HepG2 (cell line): Measurements from ENCODE around the gene ALG9. TPM values are rescaled to one million over a fixed set of nuclear protein-coding genes. Genes with fewer than 3 reads are reported as not detected.

Experiments
- ATAC-seq: fragments of 200-7000 bp; cut with Tn5 transposase; 3 replicates; pipeline ENCODE4 v1.9.1; 2020; ENCODE audit warnings: mild to moderate bottlenecking, moderate library complexity
- BruUV-seq: library from RNA; stranded (reverse); fragments of 400-500 nt; replicated peaks from 2 replicates; lab custom pipeline; 2021; lab: Mats Ljungman, UMichigan
- CTCF ChIA-PET: fragments of 300-600 bp; formaldehyde crosslinking; extraction: SDS; loops from one replicate; lab custom pipeline; 2021; ENCODE audit warnings: low total read pairs, inconsistent platforms, low intra/inter-chr PET ratio; lab: Yijun Ruan, JAX
- POLR2A ChIA-PET: fragments of 350-600 bp; sonication (Branson Sonifier 250); formaldehyde crosslinking; loops from one replicate; lab custom pipeline; 2020; ENCODE audit warnings: antibody characterized with exemption, inconsistent platforms; lab: Yijun Ruan, JAX
- DNase-seq: peaks from one replicate; pipeline ENCODE4 v3.0.0-alpha.2; 2015; ENCODE audit warnings: low spot score
- FAIRE-seq: peaks from 3 replicates; lab custom pipeline; 2011; peaks lifted over from hg19 to GRCh38; lab: Jason Lieb, UNC
- H2AFZ ChIP-seq: one replicate; pipeline ENCODE4 v1.6.1; 2011; ENCODE audit warnings: low read length, inconsistent platforms
- H3K27ac ChIP-seq: fragments of 300-600 bp; 3 replicates; pipeline ENCODE4 v1.8.0; 2011; ENCODE audit warnings: mixed run types, mild to moderate bottlenecking, mixed read lengths, low read length, inconsistent platforms; ENCODE audit not compliant: insufficient read depth; ENCODE audit errors: extremely low read length
- H3K27me3 ChIP-seq, 2 experiments: fragments of 200-600 bp in 1 of 2; 2 replicates in 1 of 2; 3 replicates in 1 of 2; pipeline versions ENCODE4 v1.6.0 to v1.8.0; 2011; ENCODE audit warnings: low read length in 2 of 2, mild to moderate bottlenecking in 2 of 2, moderate library complexity in 2 of 2, inconsistent platforms in 1 of 2; ENCODE audit not compliant: insufficient read depth in 2 of 2, control insufficient read depth in 1 of 2
- H3K36me3 ChIP-seq, 2 experiments: fragments of 200-600 bp in 1 of 2; replicated peaks in 1 of 2; 2 replicates in 1 of 2; 3 replicates in 1 of 2; pipeline versions ENCODE4 v1.5.1 to v1.8.0; 2011; ENCODE audit warnings: low read length in 2 of 2, inconsistent platforms in 1 of 2; ENCODE audit not compliant: insufficient read depth in 2 of 2, control insufficient read depth in 1 of 2
- H3K4me1 ChIP-seq: 2 replicates; pipeline ENCODE4 v1.5.1; 2012; ENCODE audit warnings: low read length, inconsistent platforms; ENCODE audit not compliant: insufficient read depth
- H3K4me2 ChIP-seq: 2 replicates; pipeline ENCODE4 v1.6.0; 2011; ENCODE audit warnings: low read depth, low read length, inconsistent platforms
- H3K4me3 ChIP-seq, 3 experiments: fragments of 200-600 bp in 1 of 3; sonication (generic), shearing (Covaris generic) in 1 of 3; replicated peaks in 1 of 3; 2 replicates each; pipeline ENCODE4 v1.5.1; 2011 to 2016; ENCODE audit warnings: low read length in 3 of 3, inconsistent platforms in 2 of 3, low read depth in 2 of 3, mild to moderate bottlenecking in 2 of 3, control low read depth in 1 of 3, mixed read lengths in 1 of 3; ENCODE audit not compliant: insufficient read depth in 1 of 3
- H3K79me2 ChIP-seq: one replicate; pipeline ENCODE4 v1.6.1; 2011; ENCODE audit warnings: low read length, inconsistent platforms; ENCODE audit not compliant: insufficient read depth
- H3K9ac ChIP-seq: 2 replicates; pipeline ENCODE4 v1.6.0; 2011; ENCODE audit warnings: mild to moderate bottlenecking, low read depth, low read length, inconsistent platforms; ENCODE audit not compliant: insufficient read depth
- H3K9me3 ChIP-seq: 2 replicates; pipeline ENCODE4 v1.5.1; 2012; ENCODE audit warnings: mild to moderate bottlenecking, low read length
- H4K20me1 ChIP-seq: 2 replicates; pipeline ENCODE4 v1.6.0; 2011; ENCODE audit warnings: inconsistent platforms, mild to moderate bottlenecking, low read length, moderate library complexity; ENCODE audit not compliant: insufficient read depth
- GTF3A ChIP-seq: sonication (generic); formaldehyde crosslinking; conservative IDR thresholded peaks from 2 replicates; pipeline ENCODE4 v1.4.0; 2020; ENCODE audit warnings: mild to moderate bottlenecking, missing genetic modification reagents
- HMG20B ChIP-seq: conservative IDR thresholded peaks from 2 replicates; pipeline ENCODE4 v1.6.1; 2016; ENCODE audit warnings: missing genetic modification reagents, missing compliant biosample characterization
- HMGA1 ChIP-seq: sonication (generic); formaldehyde crosslinking; conservative IDR thresholded peaks from 2 replicates; pipeline ENCODE4 v1.4.0; 2020; ENCODE audit warnings: missing genetic modification reagents
- IKZF4 ChIP-seq: sonication (generic); formaldehyde crosslinking; IDR thresholded peaks from 2 replicates; pipeline ENCODE4 v1.5.1; 2020; ENCODE audit warnings: borderline replicate concordance, mild to moderate bottlenecking, low read depth, missing genetic modification reagents; ENCODE audit errors: not compliant biosample characterization
- LCORL ChIP-seq, 2 experiments: fragments of 450-650 bp in 1 of 2; sonication (generic) in 1 of 2; formaldehyde crosslinking in 1 of 2; IDR thresholded peaks; 2 replicates each; pipeline versions ENCODE4 v1.5.0 to v1.6.1; 2017 to 2020; ENCODE audit warnings: antibody characterized with exemption in 1 of 2, missing genetic modification reagents in 1 of 2
- MTERF4 ChIP-seq: sonication (generic); formaldehyde crosslinking; IDR thresholded peaks from 2 replicates; pipeline ENCODE4 v1.8.0; 2023; ENCODE audit warnings: mild to moderate bottlenecking, missing genetic modification reagents
- MYC ChIP-seq: sonication (generic); formaldehyde crosslinking; IDR thresholded peaks from 2 replicates; pipeline ENCODE4 v1.9.0; 2021; ENCODE audit warnings: missing genetic modification reagents, borderline replicate concordance
- NFE2L1 ChIP-seq: sonication (generic); formaldehyde crosslinking; IDR thresholded peaks from 2 replicates; pipeline ENCODE4 v1.4.0; 2020; ENCODE audit warnings: missing genetic modification reagents, mild to moderate bottlenecking, borderline replicate concordance
- NFKBIZ ChIP-seq: IDR thresholded peaks from 2 replicates; pipeline ENCODE4 v1.6.1; 2018; ENCODE audit warnings: missing genetic modification reagents, missing compliant biosample characterization
- NPAS2 ChIP-seq: sonication (generic); formaldehyde crosslinking; IDR thresholded peaks from 2 replicates; pipeline ENCODE4 v1.8.0; 2022; ENCODE audit warnings: mild to moderate bottlenecking, missing genetic modification reagents, borderline replicate concordance
- SNAPC4 ChIP-seq: sonication (generic); formaldehyde crosslinking; IDR thresholded peaks from 2 replicates; pipeline ENCODE4 v1.4.0; 2020; ENCODE audit warnings: mild to moderate bottlenecking, missing genetic modification reagents
- SNRNP70 ChIP-seq: fragments of 200-400 bp; formaldehyde crosslinking; IDR thresholded peaks from 2 replicates; pipeline ENCODE4 v1.6.1; 2017; ENCODE audit warnings: mild to moderate bottlenecking, low read depth, low read length, moderate library complexity
- TBP ChIP-seq: sonication (generic); formaldehyde crosslinking; IDR thresholded peaks from 2 replicates; pipeline ENCODE4 v1.5.0; 2020; ENCODE audit warnings: missing genetic modification reagents
- ZNF333 ChIP-seq: sonication (generic); formaldehyde crosslinking; IDR thresholded peaks from 2 replicates; pipeline ENCODE4 v1.4.0; 2020; ENCODE audit warnings: mild to moderate bottlenecking, missing genetic modification reagents, borderline replicate concordance
- ZNF451 ChIP-seq: sonication (generic); formaldehyde crosslinking; IDR thresholded peaks from 2 replicates; pipeline ENCODE4 v1.5.0; 2020; ENCODE audit warnings: mild to moderate bottlenecking, missing genetic modification reagents
- WGBS: methylation state at CpG from one replicate; pipeline ENCODE4 v1.1.6; 2017; ENCODE audit warnings: low lambda C conversion rate; 5-methylcytosine and 5-hydroxymethylcytosine counted together
- in situ Hi-C: cut with HindIII; loops from 2 replicates; pipeline ENCODE4 v1.10.0; 2017; ENCODE audit warnings: low pct_unique_long_range_greater_than_20kb; ENCODE audit not compliant: extremely low pct_ligation_motif_present
- intact Hi-C: fragments of 100-400 bp; cut with micrococcal nuclease; formaldehyde crosslinking; loops from one replicate; pipeline ENCODE4 v1.10.0; 2022; ENCODE audit not compliant: unreplicated experiment
- polyA plus RNA-seq, 8 experiments: library from polyadenylated mRNA; depleted of rRNA in 3 of 8; stranded (reverse) in 7 of 8; unstranded in 1 of 8; fragments of >200 nt; fragmentation: Illumina TruSeq in 4 of 8; extraction: Trizol in 4 of 8; gene quantifications; 2 replicates each; pipeline versions ENCODE4 v1.2.1 to v1.2.3, GENCODE V29; 2011 to 2016; ENCODE audit warnings: low read depth in 4 of 8, missing spikeins in 1 of 8, mixed read lengths in 1 of 8; ENCODE audit not compliant: insufficient read depth in 1 of 8
- total RNA-seq, 5 experiments: library from RNA; depleted of rRNA; stranded (reverse); fragments of >200 nt; fragmentation: Illumina TruSeq; extraction: Trizol; gene quantifications; 2 replicates each; pipeline ENCODE4 v1.2.3, GENCODE V29; 2016; ENCODE audit warnings: low read depth in 1 of 5

Gene ALG9
- total and polyA plus RNA-seq, 2 of the 13 experiments (the other 11 are each of a cell fraction or from before 2014, with no cell fraction given): 39.4 to 40.6 TPM

- Histone ChIP-seq H4K20me1 (no peaks in the 10 kb centered on the region), H3K4me1 (peaks cover 52% of the 10 kb centered on the region), H3K9me3 (no peaks in the 10 kb centered on the region), H3K4me3 (no peak overlapping the region), H3K27me3 (no peaks in the 10 kb centered on the region), H3K36me3 (peaks cover 20 to 44% of the 10 kb centered on the region in 2 experiments; a peak in 4 of 5 replicates), H2AFZ (no peak overlapping the region), H3K27ac (no peak overlapping the region), H3K9ac (no peak overlapping the region), H3K4me2 (no peak overlapping the region), H3K79me2 (peaks cover 35% of the 10 kb centered on the region)
- no TSS peak for BruUV-seq
- FAIRE-seq (no peak), DNase-seq (no peak)
- intact Hi-C loops: no loop called here
- WGBS: 100% methylated on average over 3 of the region's 4 CpGs
- POLR2A ChIA-PET: interaction anchor here (1.1 kb wide), 1 partner anchor 40 kb away, joined by 3 read pairs; no protein-coding TSS in a partner anchor
- in situ Hi-C loops: no loop called here
- no peak for TF ChIP-seq MYC (CRISPR knock-in tag)
- TF ChIP-seq LCORL (IDR thresholded peaks at IDR 0.05): no peak
- no peak for TF ChIP-seq LCORL (CRISPR knock-in tag; IDR thresholded peaks at IDR 0.05)
- TF ChIP-seq NFE2L1 (CRISPR knock-in tag): no peak
- no peak for TF ChIP-seq GTF3A (CRISPR knock-in tag)
- no peak for TF ChIP-seq TBP (CRISPR knock-in tag)
- no peak for TF ChIP-seq NPAS2 (CRISPR knock-in tag)
- no peak for TF ChIP-seq ZNF333 (CRISPR knock-in tag)
- no peak for TF ChIP-seq NFKBIZ (CRISPR knock-in tag)
- TF ChIP-seq MTERF4 (CRISPR knock-in tag): no peak
- TF ChIP-seq ZNF451 (CRISPR knock-in tag): no peak
- no peak for TF ChIP-seq SNRNP70
- no peak for TF ChIP-seq IKZF4
- TF ChIP-seq HMG20B: no peak
- no peak for TF ChIP-seq SNAPC4
- no peak for TF ChIP-seq HMGA1
- TF ChIP-seq, all 625 proteins: peak for 0
- ATAC-seq: no peak
- CTCF ChIA-PET: no interaction called here
These were observed 110.3 kb downstream of the ALG9 start for GRCh38 chr11:111761036-111761435.
